ENCODE results near the gene WDR72.
"Not testable (repeated sequence)": the region's sequence is repeated elsewhere in the genome, so short reads cannot be mapped to it uniquely, and the experiment has no call there.

WDR72 gene

DNA sequence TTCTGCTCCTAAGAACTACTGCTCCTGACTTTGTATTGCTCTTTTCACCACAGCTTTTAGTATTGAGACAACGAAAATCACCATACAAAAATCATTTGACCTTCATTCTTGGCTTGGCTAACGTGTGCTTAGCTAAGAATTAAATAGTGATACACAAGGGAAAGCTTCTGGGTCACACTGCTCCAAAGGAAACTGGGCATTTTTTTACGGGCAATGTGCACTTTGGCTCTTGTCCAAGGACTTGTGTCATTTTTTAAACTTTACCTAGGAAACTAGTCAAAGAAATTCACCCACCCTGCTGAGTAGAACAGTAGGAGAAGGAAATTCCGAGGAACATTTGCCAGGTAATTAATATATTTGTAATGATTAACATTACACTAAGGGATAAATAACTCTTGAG, 19.8 kb downstream of the WDR72 start:
- DNase-seq = no peak
- TF ChIP-seq POLR2A (IDR thresholded peaks at IDR 0.05; ENCODE audit: low read length) = no peak

DNA sequence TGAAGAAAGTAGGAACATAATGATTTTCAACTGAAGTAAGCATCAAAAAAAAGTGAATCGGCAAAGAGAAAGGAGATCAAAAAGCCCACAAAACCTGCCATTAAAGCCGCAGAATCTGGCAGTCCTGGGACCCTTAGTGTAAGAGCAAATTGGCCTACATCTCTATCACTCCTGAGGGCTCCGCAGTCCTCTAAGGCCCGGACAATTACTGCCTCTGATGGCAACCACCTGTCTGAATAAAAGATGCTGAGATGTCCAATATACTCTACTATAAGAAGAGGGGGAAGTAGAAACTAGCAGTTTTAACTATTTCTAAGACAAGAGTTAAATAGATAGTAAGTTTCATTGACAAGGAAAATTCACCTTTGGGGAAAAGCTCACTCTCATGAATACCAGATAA, 20.3 kb downstream of the WDR72 start:
- TF ChIP-seq POLR2A (IDR thresholded peaks at IDR 0.05; ENCODE audit: low read length) (no peak), GATA1 (IDR thresholded peaks at IDR 0.05; ENCODE audit: low read depth, low read length) (no peak)
- DNase-seq = no peak

DNA sequence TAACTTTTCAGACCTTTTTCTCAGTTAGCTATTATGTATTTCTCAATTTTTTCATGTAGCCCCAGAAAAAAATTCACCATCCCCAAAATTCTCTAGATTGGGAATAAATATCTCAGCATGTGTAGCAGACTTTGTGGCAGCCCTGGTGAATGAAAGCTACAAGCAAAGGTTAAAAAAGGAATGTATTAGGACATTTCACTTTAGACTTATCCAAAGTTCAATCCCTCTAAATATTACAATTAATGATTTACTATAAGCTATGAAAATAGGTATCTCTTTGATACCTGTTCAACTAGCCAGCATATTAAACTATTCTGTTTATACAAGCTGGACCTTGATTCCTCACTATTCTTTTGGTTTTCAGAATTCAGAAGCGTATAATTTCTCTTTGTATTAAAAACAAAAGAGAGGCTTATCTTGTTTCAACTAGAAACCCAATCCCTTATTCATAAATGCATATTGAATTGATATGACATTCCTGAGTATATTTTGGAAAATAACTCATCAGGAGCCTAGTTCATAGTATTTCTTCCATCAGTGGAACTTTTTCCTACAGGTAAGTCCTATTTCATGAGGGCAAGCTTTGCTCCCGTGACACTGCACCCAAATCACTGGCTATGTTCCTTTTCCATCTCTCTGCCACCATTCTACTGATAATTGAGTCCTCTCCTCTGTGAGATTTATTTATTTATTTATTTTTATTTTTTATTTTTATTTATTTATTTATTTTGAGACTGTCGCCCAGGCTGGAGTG, 38.0 kb downstream of the WDR72 start:
- TF ChIP-seq POLR2A (IDR thresholded peaks at IDR 0.05; ENCODE audit: low read length) (no peak), GATA1 (IDR thresholded peaks at IDR 0.05; ENCODE audit: low read depth, low read length) (no peak)
- DNase-seq = no peak

DNA sequence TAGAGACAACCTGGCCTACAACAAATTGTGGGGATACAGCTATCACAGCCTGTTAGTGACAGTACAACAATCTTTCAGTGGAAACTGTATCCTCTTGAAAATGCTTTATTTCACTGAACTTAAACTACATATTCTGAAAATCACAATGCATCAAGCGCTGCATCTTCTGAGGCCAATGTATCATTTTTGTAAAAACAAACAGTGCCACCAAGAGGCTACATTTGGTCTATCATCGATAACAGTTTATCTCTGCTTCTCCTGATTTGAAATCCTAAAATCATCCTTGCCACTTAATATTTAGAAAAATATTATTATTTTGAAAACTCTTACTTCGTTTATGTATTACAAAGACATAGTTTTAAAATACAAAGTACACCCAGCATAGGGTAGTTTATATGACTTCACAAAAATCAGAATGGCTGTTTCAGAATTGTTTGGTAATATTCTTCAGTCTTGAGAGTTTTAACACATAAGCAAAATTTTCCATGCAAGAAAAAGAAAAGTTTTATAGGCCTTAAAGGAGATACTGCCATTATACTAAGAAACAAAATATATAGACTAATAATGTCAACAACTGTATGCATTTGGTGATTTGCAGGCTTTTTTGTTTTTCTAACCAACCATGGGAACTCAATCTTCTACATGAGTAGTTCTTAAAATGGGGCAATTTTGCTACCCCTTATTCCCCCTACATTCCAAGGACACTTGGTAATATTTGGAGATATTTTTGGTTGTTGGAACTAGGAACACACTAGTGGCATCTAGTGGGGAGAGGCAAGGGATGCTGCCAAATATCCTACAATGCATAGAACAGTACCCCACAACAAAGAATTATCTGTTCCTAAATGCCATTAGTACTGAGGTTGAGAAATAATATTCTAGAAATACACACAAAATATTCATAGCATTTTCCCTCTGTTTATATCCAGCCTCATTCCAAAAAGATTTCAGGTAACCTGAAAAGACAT, 42.3 kb downstream of the WDR72 start:
- no peak for TF ChIP-seq POLR2A (IDR thresholded peaks at IDR 0.05; ENCODE audit: low read length)
- no peak for TF ChIP-seq GATA1 (IDR thresholded peaks at IDR 0.05; ENCODE audit: low read depth, low read length)
- DNase-seq = peak in 1 of 2 experiments; percentile 1

DNA sequence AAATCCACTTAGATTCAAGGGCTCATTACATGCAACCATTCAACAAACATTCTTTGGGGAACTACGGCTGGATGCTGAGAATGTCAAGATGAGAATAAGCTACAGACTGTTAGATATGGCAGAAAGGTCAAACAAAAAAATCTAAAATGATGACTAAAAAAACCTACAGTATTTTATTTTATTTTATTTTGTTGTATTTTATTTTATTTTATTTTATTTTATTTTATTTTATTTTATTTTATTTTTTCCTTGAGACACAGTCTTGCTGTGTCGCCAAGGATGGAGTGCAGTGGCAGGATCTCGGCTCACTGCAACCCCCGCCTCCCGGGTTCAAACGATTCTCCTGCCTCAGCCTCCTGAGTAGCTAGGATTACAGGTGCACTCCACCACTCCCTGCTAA, 46.2 kb downstream of the WDR72 start:
- DNase-seq = no peak
- TF ChIP-seq GATA1 (IDR thresholded peaks at IDR 0.05; ENCODE audit: low read depth, low read length) = no peak
- TF ChIP-seq POLR2A (IDR thresholded peaks at IDR 0.05; ENCODE audit: low read length) = no peak

DNA sequence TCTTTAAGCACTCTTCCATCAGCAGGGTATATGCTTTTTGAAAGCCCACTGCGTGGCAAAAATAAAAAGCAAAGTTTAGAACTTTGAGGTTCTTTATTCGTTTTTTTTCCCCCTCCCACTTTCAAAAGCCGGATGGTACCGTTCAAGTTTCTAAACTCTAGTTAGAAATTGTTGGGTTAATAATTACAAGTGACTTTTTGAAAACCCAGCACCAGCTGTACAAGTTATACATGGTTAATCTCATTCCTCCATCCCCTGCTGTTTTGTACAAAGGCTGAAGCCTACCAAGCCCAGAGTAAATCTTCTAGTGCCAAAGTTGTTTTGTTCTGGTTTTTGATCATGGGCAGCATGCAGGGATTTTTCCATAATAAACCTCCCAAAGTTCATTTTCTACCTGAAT, 48.6 kb downstream of the WDR72 start:
- TF ChIP-seq GATA1 (IDR thresholded peaks at IDR 0.05; ENCODE audit: low read depth, low read length) (no peak), POLR2A (IDR thresholded peaks at IDR 0.05; ENCODE audit: low read length) (no peak)
- DNase-seq = no peak

DNA sequence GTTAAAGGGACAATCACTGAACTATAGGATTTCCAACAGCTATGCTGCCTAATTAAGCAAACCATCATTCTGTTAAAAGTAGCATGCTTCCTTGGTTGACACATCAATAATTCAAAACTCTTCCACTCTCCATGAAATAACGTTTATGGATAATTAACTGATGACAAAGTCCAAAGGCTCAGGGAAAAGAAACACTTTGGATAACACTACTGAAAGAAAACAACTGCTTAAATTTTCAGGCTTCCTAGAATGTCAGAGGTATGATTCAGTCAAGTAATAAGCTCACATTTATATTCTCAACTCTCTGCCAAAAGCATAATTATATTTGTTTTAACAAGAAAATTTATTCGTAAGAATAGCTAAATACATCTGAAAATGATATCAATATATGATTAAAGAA, 49.6 kb downstream of the WDR72 start:
- TF ChIP-seq POLR2A (IDR thresholded peaks at IDR 0.05; ENCODE audit: low read length) (no peak), GATA1 (IDR thresholded peaks at IDR 0.05; ENCODE audit: low read depth, low read length) (no peak)
- no peak for DNase-seq

DNA sequence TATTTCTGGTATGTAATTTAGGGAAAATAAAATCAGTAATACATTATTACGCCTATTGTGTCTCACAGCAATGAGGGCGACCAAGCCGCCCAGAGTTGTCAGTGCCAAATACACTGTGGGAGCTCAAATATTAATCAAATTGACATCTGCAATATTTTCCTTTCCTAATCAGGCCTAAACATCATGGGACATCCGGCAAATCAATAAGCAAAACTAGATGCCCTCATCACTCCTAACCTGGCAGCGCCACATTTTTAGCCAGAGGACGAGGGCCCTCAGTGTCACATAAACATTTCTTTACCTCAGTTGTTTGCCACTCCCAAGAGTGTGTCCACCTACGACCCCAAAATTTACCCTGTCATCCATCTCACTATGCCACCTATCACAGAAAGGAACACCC, 64.1 kb downstream of the WDR72 start:
- no peak for DNase-seq
- TF ChIP-seq GATA1 (IDR thresholded peaks at IDR 0.05; ENCODE audit: low read depth, low read length) = no peak
- no peak for TF ChIP-seq POLR2A (IDR thresholded peaks at IDR 0.05; ENCODE audit: low read length)

DNA sequence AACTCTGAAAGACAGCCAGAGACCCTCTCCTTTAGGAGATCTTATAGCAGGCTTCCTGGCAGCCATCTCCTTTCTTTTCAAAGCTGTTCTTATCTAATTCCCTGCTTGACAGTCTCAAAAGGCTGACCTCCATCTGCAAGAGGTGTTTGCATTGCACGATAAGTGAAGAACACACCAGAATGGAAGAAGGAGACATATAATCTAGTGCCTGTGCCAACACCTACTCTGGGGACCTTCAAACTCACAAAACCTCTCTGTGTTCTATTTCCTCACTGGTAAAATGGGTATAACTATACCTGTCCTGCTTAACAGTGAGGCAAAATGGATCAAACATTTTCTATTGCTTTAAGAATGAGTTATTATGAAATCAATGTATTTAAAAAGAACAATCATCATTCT, 65.0 kb downstream of the WDR72 start:
- TF ChIP-seq GATA1 (IDR thresholded peaks at IDR 0.05; ENCODE audit: low read depth, low read length) = no peak
- no peak for TF ChIP-seq POLR2A (IDR thresholded peaks at IDR 0.05; ENCODE audit: low read length)
- DNase-seq = no peak

DNA sequence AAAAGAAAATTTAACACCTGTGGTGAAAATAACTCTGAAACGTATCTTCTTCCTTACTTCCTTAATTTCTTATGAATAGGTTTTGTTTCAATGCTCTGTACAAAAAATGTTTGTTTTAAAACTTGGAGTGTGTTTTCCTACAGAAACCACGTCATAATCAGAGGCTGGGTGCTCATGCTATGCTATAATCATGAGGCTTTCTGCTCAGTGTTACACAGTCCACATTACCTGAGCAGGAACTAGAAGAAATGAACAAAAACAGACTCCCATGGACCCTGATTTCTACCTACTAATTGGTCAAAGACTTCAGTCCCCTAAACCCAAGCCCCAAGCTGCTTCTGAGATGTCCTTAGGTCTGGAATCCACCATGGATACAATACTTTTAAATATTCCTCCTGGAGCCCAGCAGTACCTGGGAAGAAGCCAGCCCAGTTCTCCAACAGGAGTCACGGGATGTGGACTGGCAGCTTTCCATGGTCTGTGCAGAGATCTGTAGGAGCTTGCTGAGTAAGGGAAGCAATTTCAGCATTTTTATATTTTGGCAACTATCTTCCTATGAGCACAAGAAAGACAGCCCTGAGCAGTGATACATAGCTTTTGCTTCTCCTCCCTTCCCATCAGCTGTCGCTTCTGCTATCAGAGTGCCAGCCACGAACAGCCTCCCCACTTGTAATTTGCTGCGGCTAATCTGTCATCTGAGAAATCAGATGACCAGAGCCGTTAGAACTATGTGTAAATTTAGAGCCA, 65.6 kb downstream of the WDR72 start:
- DNase-seq = peak in 1 of 2 experiments; percentile 13
- TF ChIP-seq GATA1 (IDR thresholded peaks at IDR 0.05; ENCODE audit: low read depth, low read length) = no peak
- no peak for TF ChIP-seq POLR2A (IDR thresholded peaks at IDR 0.05; ENCODE audit: low read length)

DNA sequence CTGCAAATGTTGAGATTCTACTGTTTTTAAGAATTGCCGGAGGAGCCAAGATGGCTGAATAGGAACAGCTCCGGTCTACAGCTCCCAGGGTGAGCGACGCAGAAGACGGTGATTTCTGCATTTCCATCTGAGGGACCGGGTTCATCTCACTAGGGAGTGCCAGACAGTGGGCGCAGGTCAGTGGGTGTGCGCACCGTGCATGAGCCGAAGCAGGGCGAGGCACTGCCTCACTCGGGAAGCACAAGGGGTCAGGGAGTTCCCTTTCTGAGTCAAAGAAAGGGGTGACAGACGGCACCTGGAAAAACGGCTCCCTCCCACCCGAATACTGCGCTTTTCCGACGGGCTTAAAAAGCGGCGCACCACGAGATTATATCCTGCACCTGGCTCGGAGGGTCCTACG, 75.3 kb downstream of the WDR72 start:
- not testable (repeated sequence) for DNase-seq

DNA sequence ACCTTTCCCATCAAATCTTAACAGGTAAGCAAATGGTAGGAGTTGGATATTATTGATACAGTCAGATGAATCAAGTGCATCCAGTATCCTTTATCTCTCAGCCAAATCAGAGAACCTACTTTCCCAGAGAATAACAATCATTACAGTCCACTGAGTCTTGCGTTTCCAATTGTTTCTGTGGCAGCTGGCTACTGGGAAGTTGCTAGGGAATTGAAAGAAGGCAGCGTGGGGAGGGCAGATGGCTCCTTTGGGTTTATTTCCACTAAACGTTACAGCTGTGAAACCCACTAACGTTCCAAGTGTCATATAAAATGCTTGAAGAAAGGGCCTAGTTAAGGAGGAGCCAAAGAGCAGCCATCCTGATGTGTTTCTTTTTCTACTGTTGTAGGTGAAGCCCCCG, 78.4 kb downstream of the WDR72 start:
- no peak for TF ChIP-seq GATA1 (IDR thresholded peaks at IDR 0.05; ENCODE audit: low read depth, low read length)
- TF ChIP-seq POLR2A (IDR thresholded peaks at IDR 0.05; ENCODE audit: low read length) = no peak
- DNase-seq = no peak

DNA sequence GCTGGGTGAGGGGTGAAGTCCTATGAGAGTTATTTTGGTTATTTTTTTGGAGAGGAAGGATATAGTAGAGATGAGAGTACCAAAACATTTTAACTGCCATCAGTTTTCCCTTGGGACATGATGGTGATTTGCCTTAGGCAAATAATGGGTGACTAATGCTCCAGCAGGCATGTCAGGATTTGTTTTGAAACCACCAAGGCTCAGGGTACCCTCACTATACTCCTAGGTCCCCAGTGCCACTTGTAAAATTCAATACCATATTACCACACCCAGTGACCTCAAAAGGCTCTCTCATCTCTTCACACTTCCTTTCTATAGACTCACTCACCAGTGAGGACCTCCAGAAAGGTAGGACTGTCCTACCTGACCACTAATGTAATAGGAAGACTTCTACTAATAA, 83.6 kb downstream of the WDR72 start:
- no peak for DNase-seq
- TF ChIP-seq GATA1 (IDR thresholded peaks at IDR 0.05; ENCODE audit: low read depth, low read length) = no peak
- TF ChIP-seq POLR2A (IDR thresholded peaks at IDR 0.05; ENCODE audit: low read length) = no peak

DNA sequence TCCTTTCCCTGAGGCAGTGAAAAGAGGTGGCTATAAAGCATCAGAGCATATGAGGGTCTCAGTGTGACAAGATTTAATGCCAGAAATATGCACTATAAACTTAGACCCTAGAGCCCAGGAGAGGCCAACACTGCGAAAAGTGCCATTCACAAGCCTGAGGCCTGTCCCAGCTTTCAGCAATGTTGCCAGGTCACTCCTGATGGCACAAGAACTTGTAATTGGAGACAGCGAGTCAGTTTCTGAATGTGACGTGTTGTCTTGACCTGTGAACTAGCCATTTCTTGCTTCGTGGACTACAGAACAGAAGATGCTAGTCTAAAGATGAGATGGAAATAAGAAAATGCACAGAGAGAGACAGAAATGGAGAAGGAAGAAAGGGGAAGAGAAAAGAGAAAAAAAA, 87.9 kb downstream of the WDR72 start:
- no peak for DNase-seq
- TF ChIP-seq POLR2A (IDR thresholded peaks at IDR 0.05; ENCODE audit: low read length) (no peak), GATA1 (IDR thresholded peaks at IDR 0.05; ENCODE audit: low read depth, low read length) (no peak)

Measured in erythroblast (primary cell).